Measurements from ENCODE around the gene APBA3. TPM values are rescaled to one million over a fixed set of nuclear protein-coding genes. Genes with fewer than 3 reads are reported as not detected.
"Not testable (repeated sequence)": the region's sequence is repeated elsewhere in the genome, so short reads cannot be mapped to it uniquely, and the experiment has no call there.

Gene APBA3
- total RNA-seq, 4 donors from 2014 or later = 12.5 to 30.4 (median 21.3) TPM

GRCh38 chr19:3768748-3769099, 7.2 kb upstream of the APBA3 start:
- ATAC-seq = no peak
- Histone ChIP-seq H3K27me3 (peaks cover 11% of the 10 kb centered on the region), H3K27ac (no peak overlapping the region), H3K4me3 (no peak overlapping the region), H3K4me1 (peaks cover 0 to 6% (median 0%) of the 10 kb centered on the region in 3 donors), H3K9me3 (no peaks in the 10 kb centered on the region), H3K36me3 (peaks cover 0 to 57% of the 10 kb centered on the region in 2 donors)
- no peak for TF ChIP-seq CTCF (IDR thresholded peaks at IDR 0.05)
- TF ChIP-seq POLR2A (IDR thresholded peaks at IDR 0.05) = no peak
- TF ChIP-seq POLR2AphosphoS5 (IDR thresholded peaks at IDR 0.05) = no peak
- WGBS, 2 donors (ENCODE audit: low coverage in 1 of 2) = 89 to 93% methylated on average over 6 to 7 of the region's 7 CpGs

GRCh38 chr19:3768015-3768747, 6.7 kb upstream of the APBA3 start:
- no peak overlapping the region for H3K4me3 ChIP-seq
- peaks cover 11% of the 10 kb centered on the region for H3K27me3 ChIP-seq
- WGBS, 2 donors (ENCODE audit: low coverage in 1 of 2) = 80 to 83% methylated on average over 1 to 5 of the region's 25 CpGs
- peaks cover 0 to 57% of the 10 kb centered on the region in 2 donors for H3K36me3 ChIP-seq
- H3K9me3 ChIP-seq = no peaks in the 10 kb centered on the region
- TF ChIP-seq POLR2A (IDR thresholded peaks at IDR 0.05) (no peak), POLR2AphosphoS5 (IDR thresholded peaks at IDR 0.05) (no peak), CTCF (IDR thresholded peaks at IDR 0.05) (no peak), EP300 (IDR thresholded peaks at IDR 0.05) (no peak)
- no peak overlapping the region for H3K27ac ChIP-seq
- no peak for ATAC-seq
- peaks cover 0 to 12% (median 3%) of the 10 kb centered on the region in 3 donors for H3K4me1 ChIP-seq

- H3K9me3 ChIP-seq = no peaks in the 10 kb centered on the region
- H3K4me1 ChIP-seq = peaks cover 0 to 18% (median 4%) of the 10 kb centered on the region in 3 donors
- WGBS, 2 donors (ENCODE audit: low coverage in 1 of 2) = 81% methylated on average over 5 of the region's 23 CpGs; no CpG with 5 or more reads in 1 of the 2 donors
- no peak overlapping the region for H3K27ac ChIP-seq
- no peak overlapping the region for H3K4me3 ChIP-seq
- TF ChIP-seq CTCF (IDR thresholded peaks at IDR 0.05) (no peak), POLR2A (IDR thresholded peaks at IDR 0.05) (no peak), EP300 (IDR thresholded peaks at IDR 0.05) (no peak), POLR2AphosphoS5 (IDR thresholded peaks at IDR 0.05) (no peak)
- no peak for ATAC-seq
- peaks cover 9% of the 10 kb centered on the region for H3K27me3 ChIP-seq
- H3K36me3 ChIP-seq = peaks cover 0 to 57% of the 10 kb centered on the region in 2 donors
Measured at GRCh38 chr19:3767050-3767449, 5.6 kb upstream of the APBA3 start.

- Histone ChIP-seq H3K9me3 (no peaks in the 10 kb centered on the region), H3K27me3 (peaks cover 3% of the 10 kb centered on the region), H3K36me3 (peaks cover 0 to 57% of the 10 kb centered on the region in 2 donors), H3K4me3 (no peak overlapping the region), H3K4me1 (peaks cover 0 to 24% (median 4%) of the 10 kb centered on the region in 3 donors), H3K27ac (no peak overlapping the region)
- WGBS, 2 donors (ENCODE audit: low coverage in 1 of 2) = 88 to 89% methylated on average over 3 to 5 of the region's 7 CpGs
- TF ChIP-seq POLR2A (IDR thresholded peaks at IDR 0.05) = no peak
- TF ChIP-seq EP300 (IDR thresholded peaks at IDR 0.05) = no peak
- no peak for TF ChIP-seq POLR2AphosphoS5 (IDR thresholded peaks at IDR 0.05)
- TF ChIP-seq CTCF (IDR thresholded peaks at IDR 0.05) = no peak
- ATAC-seq = no peak
Measured at GRCh38 chr19:3766520-3766919, 5.0 kb upstream of the APBA3 start.

- Histone ChIP-seq H3K36me3 (peaks cover 0 to 57% of the 10 kb centered on the region in 2 donors), H3K4me1 (peaks cover 0 to 31% (median 7%) of the 10 kb centered on the region in 3 donors)
- not testable (repeated sequence) for H3K27ac ChIP-seq, H3K4me3 ChIP-seq, ATAC-seq, H3K27me3 ChIP-seq, H3K9me3 ChIP-seq
- 91% methylated on average over 5 of the region's 5 CpGs; no CpG with 5 or more reads in 1 of the 2 donors for WGBS, 2 donors (ENCODE audit: low coverage in 1 of 2)
Measured at GRCh38 chr19:3765757-3766156, 4.3 kb upstream of the APBA3 start.
